Vein endothelial cell (primary cell): ENCODE results near the gene TSC2. TPM values are rescaled to one million over a fixed set of nuclear protein-coding genes. Genes with fewer than 3 reads are reported as not detected.

Experiments
- small RNA-seq: library from RNA; depleted of rRNA; stranded (forward); fragments of <200 nt; gene quantifications from one replicate; pipeline ENCODE3, GENCODE V24; 2012
- total RNA-seq: library from RNA; depleted of rRNA; stranded (reverse); fragments of >200 nt; gene quantifications from 2 replicates; pipeline ENCODE4 v1.2.3, GENCODE V29; 2012

TSC2 gene
- 67.1 and 86.9 TPM in 2 replicates for total RNA-seq

DNA sequence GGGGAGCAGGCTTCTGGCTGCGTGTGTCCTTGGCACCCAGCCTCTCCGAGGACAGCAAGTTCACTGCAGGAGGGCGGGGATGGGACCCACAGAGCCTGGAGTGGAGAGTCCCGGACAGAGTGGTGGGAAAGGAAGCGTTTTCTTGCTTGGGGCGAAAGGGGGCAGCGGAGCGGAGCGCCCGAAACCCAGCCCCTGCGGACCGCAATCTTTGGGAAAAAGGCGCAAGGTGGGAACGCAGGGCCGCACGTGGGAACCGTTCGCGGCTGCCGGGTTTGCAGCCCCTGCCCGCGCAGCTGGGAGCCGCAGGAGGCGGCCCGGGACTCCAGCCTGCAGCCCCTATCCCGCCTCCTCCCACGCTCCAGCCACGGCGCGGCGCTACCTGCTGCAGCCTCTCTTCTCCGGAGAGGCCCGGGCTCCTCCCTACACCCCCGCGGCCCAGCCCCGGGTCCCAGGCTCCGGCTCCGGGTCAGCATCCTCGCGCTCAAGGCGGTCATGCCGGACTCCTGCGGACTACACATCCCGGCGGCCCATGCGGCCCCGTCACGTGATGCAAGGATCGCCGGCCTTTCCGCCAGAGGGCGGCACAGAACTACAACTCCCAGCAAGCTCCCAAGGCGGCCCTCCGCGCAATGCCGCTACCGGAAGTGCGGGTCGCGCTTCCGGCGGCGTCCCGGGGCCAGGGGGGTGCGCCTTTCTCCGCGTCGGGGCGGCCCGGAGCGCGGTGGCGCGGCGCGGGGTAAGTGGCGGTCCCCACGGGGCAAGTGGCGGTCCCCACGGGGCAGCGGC, at the start of gene TSC2, which contains the start of gene NTHL1:
Gene TSC2, plus strand, starts transcription at position 656 of the 786 bp plus-strand sequence. CDS start 631 bp downstream, outside the sequence.
Gene NTHL1, minus strand, starts transcription at position 505 of the 786 bp plus-strand sequence. Its CDS starts 11 bp downstream, at position 494.

DNA sequence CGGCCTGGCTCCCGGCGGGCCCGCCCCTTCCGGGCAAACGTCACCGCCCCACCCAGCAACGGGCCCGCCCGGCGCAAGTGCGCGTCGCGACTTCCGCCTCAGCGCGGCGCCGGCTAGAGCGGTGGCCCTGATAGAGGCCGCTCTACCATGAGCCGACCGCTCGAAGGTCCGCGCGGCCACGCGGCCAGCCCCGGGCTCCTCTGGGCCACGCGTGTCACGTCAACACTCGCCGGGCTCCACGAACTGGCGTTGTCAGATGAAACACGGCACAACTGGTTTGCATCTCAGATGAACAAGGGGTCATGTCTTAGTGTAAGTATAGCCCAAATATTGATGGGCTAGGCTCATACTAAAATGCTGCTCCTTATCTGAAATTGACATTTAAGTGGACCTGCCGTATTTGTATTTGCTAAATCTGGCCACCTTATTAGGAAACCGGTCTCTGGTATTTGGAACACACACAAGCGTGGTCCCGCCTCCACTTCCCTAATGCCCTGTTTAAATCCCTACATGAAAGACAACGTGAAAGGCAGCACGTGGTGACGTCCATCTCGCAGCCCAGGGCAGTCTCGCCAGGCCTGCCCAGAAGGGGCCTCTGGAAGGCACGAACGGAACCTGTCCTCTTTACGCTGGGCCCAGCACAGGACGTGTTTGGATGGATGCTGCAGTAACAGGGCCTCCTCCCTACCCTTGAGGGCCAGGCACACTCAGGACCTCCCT, 37.8 kb upstream of the TSC2 start, which contains the start of gene ZNF598:
Gene ZNF598, minus strand, starts transcription at position 31 of the 720 bp plus-strand sequence.

DNA sequence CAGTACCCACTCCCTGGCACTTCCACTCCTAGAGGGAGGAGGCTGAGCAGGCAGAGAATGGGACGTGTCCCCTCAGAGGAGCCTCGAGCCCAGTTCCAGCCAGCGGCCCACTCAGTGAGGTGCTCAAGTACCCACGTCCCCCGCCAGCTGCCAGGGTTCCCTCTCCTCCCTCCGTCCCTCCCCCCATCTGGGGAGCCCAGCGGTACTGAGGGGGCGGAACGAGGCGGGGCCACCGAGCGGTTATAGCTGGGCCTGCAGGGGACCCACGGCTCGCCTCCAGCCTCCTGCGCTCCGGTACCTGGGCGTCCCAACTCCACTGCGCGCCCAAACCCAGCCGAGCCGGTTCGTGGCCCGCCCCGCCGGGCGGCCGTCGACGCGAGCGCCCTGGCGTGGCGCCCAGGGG, 28.3 kb upstream of the TSC2 start, which contains the start of gene NPW:
Gene NPW, plus strand, starts transcription at position 268 of the 403 bp plus-strand sequence.

DNA sequence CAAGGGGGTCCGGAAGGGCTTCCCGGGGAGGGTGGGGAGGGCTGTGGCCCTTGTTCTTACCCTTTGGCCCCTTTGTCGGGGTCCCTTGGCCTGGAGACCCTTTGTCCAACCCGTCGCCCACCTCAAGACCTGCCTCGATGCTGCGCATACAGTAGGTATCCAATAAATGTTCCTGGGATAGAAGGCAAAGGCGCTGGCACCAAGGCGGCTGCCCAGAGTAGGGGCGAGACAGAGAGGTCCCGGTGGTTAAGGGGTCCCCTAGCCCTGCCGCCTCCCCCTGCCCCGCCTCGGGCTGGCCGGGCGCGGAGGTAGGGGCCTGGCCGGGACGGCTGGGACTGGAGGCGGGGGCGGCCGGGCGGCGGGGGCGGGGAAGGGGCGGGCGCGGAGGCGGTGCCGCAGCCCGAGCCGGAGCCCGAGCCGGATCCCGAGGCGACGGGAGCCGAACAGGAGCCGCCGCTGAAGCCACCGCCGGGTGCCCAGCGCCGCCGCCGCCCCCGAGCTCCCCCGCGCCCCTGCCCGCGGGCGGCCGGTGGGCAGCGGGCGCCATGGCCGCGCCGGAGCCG, 21.2 kb upstream of the TSC2 start, which contains the start of gene NHERF2:
Gene NHERF2, plus strand, starts transcription at position 442 of the 563 bp plus-strand sequence. Its CDS starts 104 bp downstream, at position 546.

DNA sequence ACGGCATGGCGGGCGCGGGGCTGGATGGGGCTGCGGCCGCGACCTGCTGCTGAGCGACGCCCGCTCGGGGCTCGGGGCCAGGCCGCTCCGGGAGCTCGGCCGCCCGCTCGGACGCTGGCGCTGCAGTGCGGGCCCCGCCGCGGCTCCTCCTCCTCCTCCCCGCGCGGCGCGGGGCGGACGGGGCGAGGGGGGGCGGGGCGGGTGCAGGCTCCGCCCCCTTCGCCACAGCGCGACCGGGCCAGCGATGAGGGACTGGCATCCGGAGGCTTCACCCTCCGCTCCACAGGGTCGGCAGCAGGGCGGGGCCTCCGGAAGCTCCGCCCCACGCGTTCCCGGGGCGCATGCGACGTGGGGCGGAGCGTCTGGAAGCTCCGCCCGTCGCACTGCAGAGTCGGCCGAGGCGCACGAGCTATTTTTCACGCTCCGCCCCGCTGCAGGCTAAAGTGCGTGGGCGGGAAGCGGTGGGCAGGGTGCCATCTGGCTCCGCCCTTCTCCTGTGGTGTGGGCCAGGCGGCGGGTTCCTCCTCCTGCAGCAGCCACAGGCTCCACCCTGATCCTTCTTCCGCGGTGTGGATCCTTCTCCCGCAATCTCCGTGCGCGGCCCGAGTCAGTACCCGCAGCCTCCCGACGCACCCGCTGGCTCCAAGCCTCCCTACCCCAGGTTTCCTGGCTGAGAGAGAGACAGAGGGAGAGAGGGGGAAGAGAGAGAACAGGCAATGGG, 88.1 kb downstream of the TSC2 start, which contains the start of gene PKD1:
Gene PKD1, minus strand, starts transcription at position 129 of the 721 bp plus-strand sequence. CDS start 209 bp downstream, outside the sequence.

Small RNA genes lying within 50 kb of the gene (small RNA-seq; reads per million reads assigned to genes)
- not detected for gene MIR1225
- not detected for gene MIR3180-5
- not detected for gene MIR4516
- gene RF00019, result not detected
- gene RN7SL219P, result not detected

Other genes starting within 250 kb of the TSC2 start
- 50.9 and 62.7 TPM in 2 replicates for gene HAGH, start 221.2 kb upstream of the TSC2 start, total RNA-seq
- 76.4 and 86.2 TPM in 2 replicates for gene FAHD1, start 220.8 kb upstream of the TSC2 start, total RNA-seq
- gene MEIOB, start 175.8 kb upstream of the TSC2 start, total RNA-seq, result not detected in 2 replicates
- gene HS3ST6, start 129.6 kb upstream of the TSC2 start, total RNA-seq, result not detected in 2 replicates
- gene MSRB1, start 104.8 kb upstream of the TSC2 start, total RNA-seq, result 20.5 and 21.6 TPM in 2 replicates
- gene RPL3L, start 93.3 kb upstream of the TSC2 start, total RNA-seq, result not detected in 2 replicates
- 118 and 137 TPM in 2 replicates for gene NDUFB10, start 88.4 kb upstream of the TSC2 start, total RNA-seq
- 2,303 and 3,069 TPM in 2 replicates for gene RPS2, start 83.2 kb upstream of the TSC2 start, total RNA-seq
- gene RNF151, start 81.1 kb upstream of the TSC2 start, total RNA-seq, result not detected in 2 replicates
- 45.9 and 54.2 TPM in 2 replicates for gene TBL3, start 75.9 kb upstream of the TSC2 start, total RNA-seq
- 0.33 TPM in 1 of 2 replicates, not detected in the other for gene NOXO1, start 66.5 kb upstream of the TSC2 start, total RNA-seq
- 11.9 and 15.7 TPM in 2 replicates for gene GFER, start 63.8 kb upstream of the TSC2 start, total RNA-seq
- gene SYNGR3, start 58.0 kb upstream of the TSC2 start, total RNA-seq, result 1.9 and 6.9 TPM in 2 replicates
- 29.7 and 33.1 TPM in 2 replicates for gene ZNF598, start 38.2 kb upstream of the TSC2 start, total RNA-seq
- gene NPW, start 28.2 kb upstream of the TSC2 start, total RNA-seq, result 0.98 and 1.1 TPM in 2 replicates
- gene NHERF2, start 21.1 kb upstream of the TSC2 start, total RNA-seq, result 40.5 and 82.0 TPM in 2 replicates
- 17.9 and 28.1 TPM in 2 replicates for gene NTHL1, start 151 bp upstream of the TSC2 start, total RNA-seq
- gene PKD1, start 87.9 kb downstream of the TSC2 start, total RNA-seq, result 64.7 and 80.0 TPM in 2 replicates
- 0.65 and 0.86 TPM in 2 replicates for gene RAB26, start 100.6 kb downstream of the TSC2 start, total RNA-seq
- gene TRAF7, start 107.8 kb downstream of the TSC2 start, total RNA-seq, result 117 and 169 TPM in 2 replicates
- gene CASKIN1, start 148.6 kb downstream of the TSC2 start, total RNA-seq, result under 0.01 TPM in 2 replicates
- 36.4 and 40.5 TPM in 2 replicates for gene MLST8, start 157.5 kb downstream of the TSC2 start, total RNA-seq
- 0.98 and 2.1 TPM in 2 replicates for gene BRICD5, start 162.9 kb downstream of the TSC2 start, total RNA-seq
- gene PGP, start 166.9 kb downstream of the TSC2 start, total RNA-seq, result 20.3 and 21.9 TPM in 2 replicates
- gene E4F1, start 175.6 kb downstream of the TSC2 start, total RNA-seq, result 31.4 and 35.3 TPM in 2 replicates
- 0.65 and 0.67 TPM in 2 replicates for gene DNASE1L2, start 188.5 kb downstream of the TSC2 start, total RNA-seq
- 20.8 and 28.4 TPM in 2 replicates for gene ECI1, start 203.6 kb downstream of the TSC2 start, total RNA-seq
- gene RNPS1, start 220.1 kb downstream of the TSC2 start, total RNA-seq, result 144 and 178 TPM in 2 replicates